ENCODE results near the gene ACTL8.

Gene ACTL8

DNA sequence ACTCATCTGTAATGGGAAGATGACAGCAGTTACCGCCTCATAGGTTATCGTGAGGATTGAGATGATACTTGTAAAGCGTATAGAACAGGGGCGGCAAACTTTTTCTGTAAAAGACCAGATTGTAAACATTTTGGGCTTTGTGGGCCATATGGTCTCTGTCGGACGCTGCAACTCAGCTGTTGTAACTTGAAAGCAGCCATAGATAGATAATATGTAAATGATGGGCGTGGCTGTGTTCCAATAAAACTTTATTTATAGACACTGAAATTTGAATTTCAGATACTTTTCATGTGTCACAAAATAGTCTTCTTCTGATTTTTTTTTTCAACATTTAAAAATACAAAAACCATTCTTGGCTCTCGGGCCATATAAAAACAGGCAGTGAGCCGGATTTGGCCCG is 15.8 kb downstream of the ACTL8 start:
- no peak for DNase-seq (ENCODE audit: low read depth)

DNA sequence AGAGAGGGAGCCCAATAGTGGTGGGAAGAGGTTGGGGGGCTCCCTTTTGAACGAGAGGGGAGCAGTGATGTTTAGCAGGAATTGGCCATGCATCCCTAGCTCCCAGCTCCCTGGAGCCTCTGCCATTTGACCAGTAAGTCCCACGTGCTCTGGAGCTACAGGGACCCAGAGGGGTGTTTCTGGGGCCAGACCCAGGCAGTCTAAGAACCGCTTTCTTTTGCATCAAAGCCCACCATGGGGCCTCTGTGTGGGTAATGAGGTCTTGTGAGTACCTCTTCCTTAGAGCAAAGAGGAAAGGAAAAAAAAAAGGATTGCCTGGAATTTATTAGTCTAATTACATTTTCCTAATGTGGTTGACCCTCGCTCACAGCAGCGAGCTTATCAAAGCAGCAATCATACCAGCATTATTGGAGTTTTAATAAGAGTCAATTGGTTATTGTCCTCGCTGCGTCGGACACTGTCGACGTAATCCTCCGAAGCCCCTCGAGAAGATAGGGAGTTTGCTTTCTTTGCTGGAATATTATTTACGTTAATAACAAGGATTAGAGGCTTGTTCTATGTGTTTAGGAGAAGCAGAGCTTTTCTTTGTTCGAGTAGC is 17.6 kb downstream of the ACTL8 start:
- DNase-seq (ENCODE audit: low read depth): no peak

DNA sequence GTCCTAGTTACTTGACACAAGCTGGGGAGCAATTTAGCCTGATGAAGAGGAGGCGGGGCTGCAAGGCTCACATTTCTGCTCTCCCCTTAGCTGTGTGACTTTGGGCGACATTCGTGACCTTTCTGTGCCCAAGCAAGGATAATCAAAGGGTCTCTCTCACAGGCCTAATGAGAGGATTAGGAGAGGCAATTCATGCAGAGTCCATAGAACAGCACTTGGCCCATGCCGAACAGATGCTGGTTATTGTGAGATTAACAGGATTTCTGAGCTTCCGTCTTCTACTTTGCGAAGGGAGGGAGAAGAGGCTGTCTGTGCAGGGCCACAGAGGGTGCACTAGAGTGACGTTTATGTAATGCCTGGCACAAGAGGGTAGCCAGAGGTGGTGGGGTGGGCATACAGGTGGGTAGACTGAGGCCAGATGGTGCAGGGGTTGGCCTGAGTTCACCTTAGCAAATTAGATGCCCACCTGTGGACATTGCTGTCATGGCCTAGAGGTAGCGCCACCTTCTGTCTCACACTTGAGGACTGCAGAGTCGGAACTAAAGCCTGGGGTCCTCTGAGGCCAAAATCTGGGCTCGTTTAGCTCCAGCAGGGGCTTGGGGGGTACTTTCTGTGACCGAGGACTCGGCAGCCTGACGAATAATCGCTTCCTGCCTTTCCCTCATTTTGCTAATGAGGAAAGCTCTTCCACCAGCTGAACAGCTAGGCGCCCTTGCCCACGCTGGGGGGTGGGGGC is 18.6 kb downstream of the ACTL8 start:
- no peak for DNase-seq (ENCODE audit: low read depth)

DNA sequence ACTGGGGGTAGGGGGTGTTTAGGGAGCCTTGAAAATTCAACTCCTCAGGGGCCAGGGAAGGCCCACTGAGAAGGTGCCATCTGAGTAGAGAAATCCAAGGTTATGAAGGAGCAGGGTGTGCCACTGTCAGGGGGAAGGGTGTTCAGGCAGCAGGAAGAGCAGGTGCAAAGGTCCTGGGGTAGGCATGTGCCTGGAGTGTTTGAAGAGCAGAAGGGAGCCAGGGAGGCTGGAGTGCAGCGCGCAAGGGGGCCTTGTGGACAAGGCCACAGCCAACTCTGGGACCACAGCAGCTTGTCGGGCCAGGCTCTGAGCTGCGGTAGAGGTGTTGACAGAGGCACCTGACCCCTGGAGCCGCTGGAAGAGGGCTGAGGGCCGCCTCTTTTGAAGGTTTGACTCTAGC is 19.3 kb downstream of the ACTL8 start:
- DNase-seq (ENCODE audit: low read depth): no peak

DNA sequence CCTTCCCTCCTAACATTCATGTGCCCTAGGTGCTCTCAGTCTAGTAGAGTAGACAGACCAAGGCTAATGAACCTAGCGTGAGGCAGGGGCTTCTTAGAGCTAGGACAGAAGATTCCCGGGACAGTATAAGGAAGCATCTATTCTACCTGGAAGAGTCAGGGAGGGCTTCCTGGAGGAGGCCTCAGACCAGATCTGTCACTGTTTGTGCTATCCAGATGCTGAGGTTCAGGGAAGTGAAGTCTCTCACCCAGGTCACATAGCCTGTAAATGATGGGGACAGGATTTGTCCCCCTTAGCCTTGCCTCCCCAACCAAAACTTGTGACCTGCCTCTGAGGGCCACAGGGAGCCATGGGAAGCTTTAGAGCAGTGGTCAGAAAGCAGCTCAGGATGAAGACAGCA is 20.7 kb downstream of the ACTL8 start:
- no peak for DNase-seq (ENCODE audit: low read depth)

DNA sequence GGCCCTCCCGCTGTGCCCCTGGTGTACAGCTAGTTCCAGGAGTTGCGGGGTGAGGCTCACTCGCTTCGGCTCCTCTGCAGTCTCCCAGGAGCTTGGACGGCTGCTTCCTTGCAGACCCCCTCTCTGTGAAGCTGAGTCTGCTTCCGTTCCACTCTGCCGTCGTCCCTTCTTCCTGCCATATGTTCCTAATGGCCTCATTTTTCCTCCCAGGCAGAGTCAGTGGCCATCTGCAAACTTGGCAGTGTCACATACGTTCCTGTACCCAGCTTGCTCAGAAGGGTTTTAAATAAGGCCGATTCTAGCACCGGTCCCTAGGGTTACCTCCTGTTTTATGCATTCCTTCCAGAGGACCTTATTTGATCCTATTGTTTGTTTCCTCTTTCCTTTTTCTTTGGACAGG is 21.3 kb downstream of the ACTL8 start:
- no peak for DNase-seq (ENCODE audit: low read depth)

DNA sequence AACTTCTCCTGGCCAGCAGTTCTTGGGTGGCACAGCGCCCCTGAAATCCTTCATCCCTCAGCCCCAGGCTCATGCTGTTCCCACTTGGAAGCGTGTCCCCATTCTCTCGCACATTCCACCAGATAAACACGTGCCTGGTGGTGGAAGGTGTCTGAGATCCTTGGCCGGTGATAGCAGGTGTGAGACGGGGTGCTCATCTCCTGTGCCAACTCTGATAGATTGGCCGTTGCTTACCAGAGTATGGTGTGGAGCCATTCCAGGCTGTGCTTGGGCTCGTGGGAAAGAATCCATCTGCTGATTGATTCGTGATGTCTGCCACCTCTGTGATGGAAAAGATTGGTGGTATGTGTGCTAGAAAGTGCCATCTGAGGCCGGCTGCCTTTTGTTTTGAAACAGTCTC is 22.2 kb downstream of the ACTL8 start:
- no peak for DNase-seq (ENCODE audit: low read depth)

DNA sequence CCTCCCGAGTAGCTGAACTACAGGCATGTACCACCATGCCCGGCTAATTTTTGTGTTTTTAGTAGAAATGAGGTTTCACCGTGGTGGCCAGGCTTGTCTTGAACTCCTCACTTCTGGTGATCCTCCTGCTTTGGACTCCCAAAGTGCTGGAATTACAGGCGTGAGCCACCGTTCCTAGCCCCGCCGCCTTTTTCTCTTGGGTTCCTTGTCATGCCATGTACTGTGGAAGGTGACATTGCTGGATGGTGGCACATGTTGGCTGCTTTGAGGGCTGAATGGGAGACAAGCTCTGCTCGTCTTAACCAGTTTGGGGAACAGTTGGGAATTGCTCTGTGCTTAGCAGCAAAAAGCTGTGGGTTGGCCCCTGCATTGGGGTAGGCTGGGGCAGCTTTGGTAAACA is 22.7 kb downstream of the ACTL8 start:
- DNase-seq (ENCODE audit: low read depth): no peak

DNA sequence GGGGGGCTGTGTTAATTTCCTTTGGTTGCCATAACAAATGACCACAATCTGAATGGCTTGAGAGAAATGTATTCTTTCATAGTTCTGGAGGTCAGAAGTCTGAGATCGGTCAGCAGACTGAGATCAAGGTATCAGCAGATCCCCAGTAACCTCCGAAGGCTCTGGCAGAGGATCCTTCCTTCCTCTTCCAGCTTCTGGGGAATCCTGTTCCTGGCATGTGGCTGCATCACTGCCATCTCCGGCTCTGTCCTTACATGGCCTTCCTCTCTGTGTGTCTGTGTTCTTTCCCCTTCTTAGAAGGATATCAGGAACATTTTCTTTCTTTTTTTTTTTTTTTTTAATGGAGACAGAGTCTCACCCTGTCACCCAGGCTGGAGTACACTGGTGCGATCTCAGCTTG is 25.8 kb downstream of the ACTL8 start:
- no peak for DNase-seq (ENCODE audit: low read depth)

DNA sequence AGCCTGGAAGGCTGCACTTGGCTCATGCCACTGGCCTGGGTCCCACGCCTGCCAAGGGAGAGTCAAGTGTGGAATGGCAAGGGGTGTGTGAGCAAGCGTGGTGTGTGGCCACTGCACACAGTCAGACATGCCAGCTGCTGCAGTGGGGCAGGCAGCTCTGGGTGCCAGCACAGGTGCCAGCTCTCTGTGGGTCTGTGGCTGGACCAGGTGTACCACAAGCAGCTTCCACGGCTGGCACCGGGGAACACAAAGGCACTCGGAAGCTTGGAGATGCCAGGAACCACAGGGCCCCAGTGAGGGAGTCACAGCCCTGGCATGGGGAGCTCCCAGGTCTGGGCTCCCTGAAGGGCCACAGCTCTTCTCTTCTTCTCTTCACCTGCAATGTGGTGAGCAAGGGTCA is 34.8 kb downstream of the ACTL8 start:
- DNase-seq (ENCODE audit: low read depth): no peak

DNA sequence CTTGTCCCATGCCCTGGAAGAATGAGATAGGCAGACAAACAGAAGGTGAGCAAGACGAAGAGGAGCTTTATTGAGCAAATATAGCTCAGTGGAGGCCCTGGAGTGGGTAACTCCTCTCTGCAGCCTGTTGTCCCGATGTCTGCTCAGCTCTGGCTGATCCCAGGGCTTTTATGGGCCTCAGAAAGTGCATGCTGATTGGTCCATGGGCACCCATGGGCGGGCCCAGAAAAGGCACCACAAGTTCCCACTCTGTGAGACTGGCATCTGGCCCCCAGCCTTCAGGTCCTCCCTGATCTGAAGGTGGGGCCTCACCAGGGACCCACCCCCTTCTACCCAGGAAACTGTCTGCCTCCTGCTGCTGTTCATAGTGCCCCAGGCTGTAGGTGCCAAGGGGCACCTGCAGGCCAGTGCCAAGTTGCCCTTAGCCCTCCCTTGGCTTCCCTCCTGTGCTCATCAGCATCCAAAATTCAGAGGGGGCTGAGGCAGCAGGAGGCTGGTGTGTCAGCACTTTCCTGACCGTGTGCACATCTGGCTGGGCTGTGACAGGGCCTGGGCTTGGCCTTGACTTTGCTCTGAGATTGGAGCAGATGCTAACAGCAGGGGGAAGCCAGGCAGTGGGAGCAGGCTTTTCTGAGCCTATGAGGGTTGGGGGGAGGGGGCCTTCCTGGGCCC is 35.4 kb downstream of the ACTL8 start:
- no peak for DNase-seq (ENCODE audit: low read depth)

DNA sequence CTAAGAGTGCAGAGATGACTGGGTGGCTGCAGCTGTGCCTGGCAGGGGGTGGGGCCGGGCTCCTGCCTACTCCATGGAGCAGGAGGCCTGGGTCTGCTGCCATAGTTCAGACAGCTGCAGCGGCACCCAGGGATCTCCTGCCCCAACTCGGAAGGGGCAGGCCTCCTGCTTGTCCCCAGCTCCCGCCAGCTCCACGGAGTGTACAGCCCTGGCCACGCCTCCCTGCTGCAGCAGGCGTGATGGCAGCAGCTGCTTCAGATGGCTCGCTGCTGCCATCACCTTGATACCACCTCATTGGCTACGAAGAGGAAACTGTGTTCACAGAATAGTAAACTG is 35.9 kb downstream of the ACTL8 start:
- no peak for DNase-seq (ENCODE audit: low read depth)

DNA sequence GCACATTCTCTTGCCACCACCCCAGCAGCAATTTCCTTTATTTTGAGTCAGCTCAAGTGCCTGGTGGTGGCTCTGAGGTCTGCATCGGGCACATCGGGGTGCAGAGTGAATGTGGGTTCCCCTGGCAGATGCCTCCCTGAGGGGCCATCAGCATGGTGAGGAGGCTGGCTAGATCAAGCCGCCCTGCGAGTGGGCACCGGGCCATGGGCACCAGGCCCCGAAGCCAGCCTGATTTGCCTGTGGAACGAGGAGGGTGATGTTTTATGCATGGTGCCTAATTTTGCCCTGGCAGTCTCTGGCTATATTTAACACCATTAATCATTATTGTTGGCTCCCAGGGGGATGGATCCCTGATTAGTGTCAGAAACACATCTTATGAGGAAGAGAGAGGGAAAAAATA is 36.3 kb downstream of the ACTL8 start:
- DNase-seq (ENCODE audit: low read depth): no peak

DNA sequence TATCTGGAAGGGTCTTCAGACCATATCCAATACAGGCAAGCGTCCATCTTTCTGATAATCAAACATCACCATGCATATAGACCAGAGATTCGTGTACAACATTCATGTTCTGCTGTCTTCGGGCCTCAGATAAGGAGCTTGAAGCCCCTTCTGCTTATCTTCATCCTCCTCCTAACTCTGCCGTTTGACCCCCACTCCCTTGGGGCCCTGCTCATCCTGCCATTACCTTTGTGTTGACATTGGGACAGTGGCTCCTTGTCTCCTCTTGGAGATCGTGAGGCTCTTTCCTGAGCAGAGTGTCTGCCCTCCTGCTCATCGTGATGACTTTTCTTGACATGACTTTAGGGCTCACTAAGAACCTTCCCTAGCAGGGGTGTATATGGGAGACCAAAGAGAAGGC is 37.3 kb downstream of the ACTL8 start:
- DNase-seq (ENCODE audit: low read depth): no peak

DNA sequence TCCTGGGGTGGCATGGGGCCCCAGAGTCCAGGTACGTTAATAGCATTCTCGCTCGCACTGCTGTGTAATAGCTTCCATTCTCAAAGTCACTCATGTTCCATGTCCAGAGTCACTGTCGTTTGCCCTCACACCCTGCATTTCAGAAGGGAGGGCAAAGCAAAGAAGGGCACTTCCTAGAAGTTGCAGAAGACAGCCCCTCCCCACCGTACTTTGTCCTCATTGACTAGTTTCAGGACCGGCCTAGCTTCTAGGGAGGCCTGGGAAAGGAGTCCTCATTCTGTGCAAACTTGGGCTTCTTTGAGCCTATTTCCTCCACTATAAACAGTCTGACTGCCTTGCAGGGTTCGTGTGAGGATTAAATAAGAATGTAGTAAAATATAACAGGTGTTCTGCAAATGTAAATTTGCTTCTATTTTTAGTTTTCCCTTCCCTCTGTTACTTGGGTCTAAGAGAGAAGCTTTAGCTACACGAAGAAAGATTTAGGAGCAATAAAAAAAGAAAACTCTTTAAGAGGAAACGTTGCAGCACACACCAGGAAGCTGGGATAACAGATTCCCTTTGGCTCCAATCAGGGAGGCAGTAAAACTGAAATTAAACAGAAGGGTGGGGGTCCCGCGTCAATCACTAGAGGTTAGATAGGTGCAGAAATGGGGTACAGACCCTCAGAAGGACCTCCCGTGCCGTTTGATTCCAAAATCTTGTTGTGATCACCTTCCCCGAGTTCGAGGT is 40.1 kb downstream of the ACTL8 start:
- DNase-seq (ENCODE audit: low read depth): no peak

DNA sequence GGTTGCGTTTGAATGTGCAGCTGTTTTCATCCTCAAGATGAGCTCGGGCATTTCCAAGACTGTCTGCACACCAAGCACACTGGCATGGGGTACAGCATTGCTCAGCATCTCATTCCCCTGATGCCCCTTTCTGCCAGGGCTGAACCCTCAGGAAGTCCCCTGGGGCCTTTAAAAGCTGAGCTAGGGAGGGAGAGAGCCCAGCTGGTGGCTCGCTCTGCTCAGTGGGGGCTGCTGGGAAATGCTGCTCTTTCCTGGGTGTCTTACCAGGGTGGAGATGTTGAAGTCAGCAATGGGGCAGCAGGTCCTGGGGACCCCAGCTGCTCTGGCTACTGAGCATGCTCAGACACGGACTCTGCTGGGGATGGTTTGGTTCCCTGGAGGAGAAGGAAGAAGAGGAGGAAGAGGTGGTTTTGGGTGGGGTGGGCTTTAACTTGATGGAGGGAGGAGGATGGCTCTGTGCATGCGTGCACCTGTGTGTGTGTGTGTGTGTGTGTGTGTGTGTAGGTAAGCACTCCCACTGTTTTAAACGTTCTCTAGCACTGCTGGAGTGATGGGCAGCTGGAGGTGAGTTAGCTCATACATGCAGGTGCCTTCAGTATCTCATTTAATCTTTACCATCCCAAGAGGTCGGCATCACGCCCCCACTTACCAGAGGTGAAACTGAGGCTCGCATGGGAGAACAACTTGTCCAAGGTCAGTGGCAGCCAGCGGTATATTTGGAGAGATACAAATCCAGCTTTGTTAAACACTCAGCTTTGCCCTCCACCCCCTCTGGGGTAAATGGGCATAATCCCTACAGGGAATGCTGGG is 40.9 kb downstream of the ACTL8 start:
- no peak for DNase-seq (ENCODE audit: low read depth)

DNA sequence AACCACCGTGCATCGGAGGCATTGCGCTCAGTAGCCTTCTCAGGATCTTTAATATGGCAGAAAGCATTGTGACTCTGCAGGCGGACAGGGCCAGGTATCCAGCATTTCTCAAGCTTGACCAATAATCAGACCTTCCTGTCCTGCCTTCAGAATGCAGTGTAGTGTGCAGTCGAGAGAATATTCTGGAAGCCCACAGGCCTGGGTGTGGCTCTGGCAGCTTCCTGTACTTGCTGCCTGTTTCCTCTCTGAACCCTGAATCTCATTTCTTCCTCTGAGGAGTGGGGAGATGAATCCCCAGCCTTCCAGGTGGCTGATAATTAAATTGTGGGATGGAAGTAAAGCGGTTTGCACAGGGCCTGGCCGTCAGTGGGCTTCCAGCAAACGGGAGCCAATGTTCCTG is 42.3 kb downstream of the ACTL8 start:
- no peak for DNase-seq (ENCODE audit: low read depth)

DNA sequence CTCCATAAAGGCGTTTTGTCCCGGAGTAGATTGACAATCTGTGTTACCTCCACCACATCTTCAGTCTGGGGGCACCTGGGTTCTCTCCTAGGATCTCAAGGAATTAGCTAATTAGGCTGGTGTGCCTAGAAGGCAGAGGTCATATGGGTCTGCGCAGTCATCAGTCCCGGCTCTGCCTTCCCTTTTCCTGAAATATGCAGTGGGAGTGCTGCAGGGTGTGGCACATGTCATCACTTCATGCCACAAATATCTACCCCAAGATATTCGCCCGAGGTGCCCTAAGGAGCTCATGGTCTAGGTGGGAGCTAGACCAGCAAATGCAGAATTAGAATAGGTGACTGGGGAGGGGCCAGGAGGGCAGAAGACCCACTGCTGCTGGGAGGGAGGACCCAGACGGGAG is 42.9 kb downstream of the ACTL8 start:
- DNase-seq (ENCODE audit: low read depth): no peak

DNA sequence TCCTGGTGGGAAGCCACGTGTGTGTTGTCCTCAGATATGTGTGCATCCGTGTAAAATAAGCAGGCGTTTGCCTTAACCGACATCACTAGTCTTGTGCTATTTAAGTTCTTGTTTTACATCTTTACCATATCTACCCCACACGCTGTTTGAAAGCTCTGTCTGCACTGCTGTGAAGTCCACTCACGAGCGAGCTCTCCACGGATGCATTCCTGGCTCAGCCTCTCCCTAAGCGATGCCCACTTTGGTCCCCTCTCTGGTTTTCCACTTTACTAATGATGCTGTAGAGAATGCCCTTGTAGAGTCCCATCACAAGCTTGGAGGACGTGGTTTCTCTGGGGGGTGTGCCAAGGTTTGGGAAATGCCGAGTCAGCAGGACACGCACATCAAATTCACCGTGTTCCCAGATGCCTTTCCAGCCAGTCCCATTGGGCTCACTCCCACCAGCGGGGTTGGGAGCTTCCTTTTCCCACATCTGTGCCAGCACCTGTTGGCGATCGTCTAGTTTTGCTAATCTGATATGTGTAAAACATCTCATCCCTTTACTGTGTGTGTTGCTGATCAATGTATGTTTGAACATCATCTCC is 43.8 kb downstream of the ACTL8 start:
- DNase-seq (ENCODE audit: low read depth): no peak

DNA sequence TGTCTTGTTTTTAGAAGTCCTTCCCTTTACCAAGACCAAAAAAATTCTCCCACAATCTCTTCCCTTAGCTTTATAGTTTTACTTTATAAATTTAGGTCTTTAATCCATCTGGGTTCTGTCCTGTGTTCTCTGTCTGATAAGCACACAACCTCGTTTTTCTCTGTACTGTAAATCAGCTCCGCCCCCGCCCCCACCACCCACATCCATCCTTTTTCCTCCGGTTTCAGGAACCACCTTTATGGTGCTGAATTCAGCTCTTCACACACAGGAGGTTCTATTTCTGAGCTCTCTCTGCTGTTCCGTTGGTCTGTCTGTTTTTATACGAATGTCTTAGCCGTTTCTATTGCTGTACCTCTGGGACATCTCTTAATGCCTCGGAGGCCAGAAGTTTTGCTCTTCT is 44.5 kb downstream of the ACTL8 start:
- no peak for DNase-seq (ENCODE audit: low read depth)

DNA sequence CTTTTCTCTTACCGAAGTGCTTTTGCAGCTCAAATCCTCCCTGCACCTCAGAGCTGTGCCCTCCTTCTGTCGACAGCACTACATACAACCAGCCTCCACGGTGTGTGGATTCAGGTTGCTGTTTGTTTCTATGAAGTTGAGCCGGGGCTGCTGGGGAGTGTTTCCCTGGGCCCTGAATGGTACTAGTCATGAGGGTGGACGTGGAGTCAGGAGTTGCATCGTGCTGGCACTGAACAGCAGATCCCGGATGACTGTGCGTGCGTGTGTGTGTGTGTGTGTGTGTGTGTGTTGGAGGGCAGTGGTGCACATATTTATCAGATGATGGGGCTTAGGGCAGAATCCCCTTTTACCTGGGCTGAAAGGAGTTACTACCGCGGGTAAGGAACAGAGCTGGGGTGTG is 47.0 kb downstream of the ACTL8 start:
- DNase-seq (ENCODE audit: low read depth): no peak

DNA sequence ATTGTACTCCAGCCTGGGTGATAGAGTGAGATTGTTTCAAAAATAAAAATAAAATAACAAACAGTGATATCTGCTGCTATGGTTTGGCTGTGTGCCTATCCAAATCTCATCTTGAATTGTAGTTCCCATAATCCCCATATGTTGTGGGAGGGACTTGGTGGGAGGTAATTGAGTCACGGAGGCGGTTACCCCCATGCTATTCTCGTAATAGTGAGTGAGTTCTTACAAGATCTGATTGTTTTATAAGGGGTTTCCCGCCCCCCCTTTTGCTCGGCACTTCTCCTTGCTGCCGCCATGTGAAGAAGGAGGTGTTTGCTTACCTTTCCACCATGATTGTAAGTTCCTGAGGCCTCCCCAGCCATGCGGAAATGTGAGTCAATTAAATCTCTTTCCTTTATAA is 47.8 kb downstream of the ACTL8 start:
- no peak for DNase-seq (ENCODE audit: low read depth)
